Measurements from ENCODE around the gene CYS1.
"Not testable (repeated sequence)": the region's sequence is repeated elsewhere in the genome, so short reads cannot be mapped to it uniquely, and the experiment has no call there.

The CYS1 gene, protein sequence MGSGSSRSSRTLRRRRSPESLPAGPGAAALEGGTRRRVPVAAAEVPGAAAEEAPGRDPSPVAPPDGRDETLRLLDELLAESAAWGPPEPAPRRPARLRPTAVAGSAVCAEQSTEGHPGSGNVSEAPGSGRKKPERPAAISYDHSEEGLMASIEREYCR

DNA sequence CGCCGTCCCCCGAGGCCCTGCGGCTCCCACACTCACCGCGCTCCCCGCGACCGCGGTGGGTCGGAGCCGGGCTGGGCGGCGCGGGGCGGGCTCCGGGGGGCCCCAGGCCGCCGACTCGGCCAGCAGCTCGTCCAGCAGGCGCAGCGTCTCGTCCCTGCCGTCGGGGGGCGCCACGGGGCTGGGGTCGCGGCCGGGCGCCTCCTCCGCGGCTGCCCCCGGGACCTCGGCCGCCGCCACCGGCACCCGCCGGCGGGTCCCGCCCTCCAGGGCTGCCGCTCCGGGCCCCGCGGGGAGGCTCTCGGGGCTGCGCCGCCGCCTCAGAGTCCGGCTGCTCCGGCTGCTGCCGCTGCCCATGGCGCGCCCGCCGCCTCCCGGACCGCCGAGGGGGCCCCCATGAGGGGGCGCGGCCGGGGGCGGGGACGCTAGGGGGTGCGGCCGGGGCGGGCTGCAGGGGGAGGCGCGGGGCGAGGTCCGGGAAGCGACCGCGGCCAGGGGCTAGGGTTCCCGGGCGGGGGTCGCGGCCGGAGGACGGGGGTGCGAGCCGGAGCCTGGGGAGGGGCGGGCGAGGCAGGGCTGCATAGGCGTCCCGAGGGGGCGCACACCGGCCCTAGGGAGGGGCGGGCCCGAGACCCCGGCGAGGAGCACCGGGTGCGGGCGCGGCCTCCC lies at the start of gene CYS1:
CYS1 (minus strand) TSS at position 542 of the 666 bp plus-strand sequence; CDS start at position 354, 188 bp downstream.
- no peak for DNase-seq

DNA sequence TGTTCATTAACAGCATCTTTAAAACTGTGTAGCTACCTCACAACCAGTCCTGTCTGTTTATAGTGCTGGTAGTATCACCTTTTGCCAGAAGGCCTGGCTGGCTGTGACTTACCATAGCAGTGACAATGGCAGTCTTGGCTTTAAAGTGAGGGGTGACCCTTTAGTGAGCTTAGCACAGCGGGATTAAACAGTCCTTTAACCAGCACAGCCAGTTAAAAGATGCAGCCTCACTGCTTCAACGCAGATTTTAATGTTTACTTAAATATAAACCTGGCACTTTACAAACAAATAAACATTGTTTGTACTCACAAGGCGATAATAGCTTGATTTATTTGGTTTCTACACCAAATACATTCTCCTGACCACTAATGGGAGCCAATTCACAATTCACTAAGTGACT lies 49.3 kb upstream of the CYS1 start:
- DNase-seq: no peak

DNA sequence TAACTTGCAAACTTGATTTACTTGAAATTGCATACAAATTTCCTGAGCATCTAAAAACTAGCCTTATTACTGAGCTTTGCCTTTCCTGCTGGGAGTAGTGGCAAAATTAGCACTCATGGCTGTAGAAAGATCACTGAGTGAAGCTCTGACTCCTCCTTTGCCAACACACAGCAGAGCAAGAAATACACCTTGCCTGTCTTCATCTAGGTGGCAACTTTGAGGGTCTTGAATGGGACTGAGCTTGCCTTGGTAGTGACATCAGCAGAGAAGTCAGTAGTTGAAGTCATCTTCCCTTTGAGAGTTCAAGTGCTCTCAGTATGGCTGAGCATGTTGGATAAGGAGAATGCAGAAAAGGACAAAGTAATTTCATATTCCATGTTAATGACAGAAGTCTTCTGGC lies 48.2 kb upstream of the CYS1 start:
- no peak for DNase-seq

DNA sequence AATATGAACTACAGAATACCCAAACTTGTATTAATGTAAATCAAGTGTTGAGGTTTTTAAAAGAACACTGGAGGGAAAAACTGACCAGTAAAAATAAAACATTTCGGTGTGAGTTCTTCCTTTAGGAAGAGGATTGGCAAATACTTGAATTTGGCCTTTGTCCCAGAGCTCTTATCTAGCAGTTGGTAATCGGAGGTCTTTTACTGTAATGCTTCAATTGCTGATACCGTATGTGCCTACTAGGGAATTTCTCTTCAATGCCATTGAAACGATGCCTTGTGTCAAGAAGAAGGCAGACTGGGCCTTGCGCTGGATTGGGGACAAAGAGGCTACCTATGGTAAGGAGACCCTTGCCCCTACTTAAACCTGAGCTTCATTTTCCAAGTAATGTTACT lies 46.4 kb upstream of the CYS1 start:
- DNase-seq: no peak

DNA sequence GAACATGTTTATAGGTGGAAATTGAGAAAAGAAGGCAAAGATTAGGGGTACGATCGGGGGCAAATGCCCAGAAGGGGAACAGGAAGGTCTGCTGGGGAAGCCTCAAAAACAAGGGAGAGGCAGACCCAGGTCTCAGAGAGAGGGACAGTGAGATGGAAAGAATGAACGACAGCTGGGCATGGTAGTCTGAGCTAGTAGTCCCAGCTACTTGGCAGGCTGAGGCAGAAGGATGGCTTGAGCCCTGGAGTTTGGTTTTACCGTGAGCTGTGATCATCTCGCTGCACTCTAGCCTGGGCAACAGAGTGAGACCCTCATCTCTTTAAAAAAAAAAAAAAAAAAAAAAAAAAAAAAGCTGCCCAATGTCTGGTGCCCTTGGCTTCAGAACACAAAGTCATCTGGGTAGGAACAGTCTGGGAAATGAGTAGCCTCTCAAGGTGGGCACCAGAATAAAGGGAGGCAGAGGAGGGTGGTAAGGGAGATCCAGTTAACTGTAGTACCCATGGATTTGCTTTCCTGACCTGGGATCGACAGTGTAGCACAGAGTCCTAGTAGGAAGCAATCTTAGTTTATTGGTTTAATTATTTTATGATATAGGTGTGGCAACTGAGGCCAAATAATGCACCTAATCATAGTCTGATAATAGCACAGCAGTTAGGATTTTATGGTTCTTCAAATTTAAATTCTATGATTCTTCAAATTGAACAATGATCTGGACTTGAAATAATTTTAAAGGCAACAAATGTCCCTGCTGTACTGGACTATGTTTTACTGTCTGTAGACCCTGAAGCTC lies 45.8 kb upstream of the CYS1 start:
- DNase-seq: no peak

DNA sequence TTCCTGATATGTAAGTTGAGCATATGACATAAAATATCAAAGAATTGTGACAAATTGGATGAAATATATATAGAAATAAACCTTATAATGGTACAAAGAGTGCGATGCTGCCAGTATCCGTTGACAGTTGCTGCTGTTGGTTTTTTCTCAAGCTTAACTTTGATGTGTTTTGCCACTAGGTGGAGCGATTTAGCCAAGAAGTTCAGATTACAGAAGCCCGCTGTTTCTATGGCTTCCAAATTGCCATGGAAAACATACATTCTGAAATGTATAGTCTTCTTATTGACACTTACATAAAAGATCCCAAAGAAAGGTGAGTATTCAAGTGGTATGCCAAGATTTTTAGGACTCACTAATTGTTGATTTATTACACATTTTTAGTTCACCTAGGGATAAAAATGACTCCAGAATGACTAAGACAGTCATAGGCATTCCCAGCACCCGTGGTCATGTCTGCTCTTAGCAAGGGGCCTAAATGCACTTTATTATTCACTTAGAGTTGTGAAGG lies 44.4 kb upstream of the CYS1 start:
- peak; percentile 22 for DNase-seq

DNA sequence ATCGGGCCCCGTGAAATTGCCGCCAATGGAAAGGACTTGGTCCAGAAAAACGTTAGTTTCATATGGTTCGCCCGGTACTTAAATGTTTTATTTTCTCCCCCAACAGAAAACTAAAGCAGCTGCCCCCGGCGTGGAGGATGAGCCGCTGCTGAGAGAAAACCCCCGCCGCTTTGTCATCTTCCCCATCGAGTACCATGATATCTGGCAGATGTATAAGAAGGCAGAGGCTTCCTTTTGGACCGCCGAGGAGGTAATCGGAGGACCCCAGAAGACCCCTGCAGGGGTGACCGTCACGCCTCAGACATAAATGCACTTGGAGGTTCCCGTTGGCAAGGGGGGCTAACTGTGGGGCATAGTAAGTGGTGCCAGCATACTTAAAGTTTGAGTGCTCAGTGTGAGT lies 43.1 kb upstream of the CYS1 start:
- DNase-seq: no peak

DNA sequence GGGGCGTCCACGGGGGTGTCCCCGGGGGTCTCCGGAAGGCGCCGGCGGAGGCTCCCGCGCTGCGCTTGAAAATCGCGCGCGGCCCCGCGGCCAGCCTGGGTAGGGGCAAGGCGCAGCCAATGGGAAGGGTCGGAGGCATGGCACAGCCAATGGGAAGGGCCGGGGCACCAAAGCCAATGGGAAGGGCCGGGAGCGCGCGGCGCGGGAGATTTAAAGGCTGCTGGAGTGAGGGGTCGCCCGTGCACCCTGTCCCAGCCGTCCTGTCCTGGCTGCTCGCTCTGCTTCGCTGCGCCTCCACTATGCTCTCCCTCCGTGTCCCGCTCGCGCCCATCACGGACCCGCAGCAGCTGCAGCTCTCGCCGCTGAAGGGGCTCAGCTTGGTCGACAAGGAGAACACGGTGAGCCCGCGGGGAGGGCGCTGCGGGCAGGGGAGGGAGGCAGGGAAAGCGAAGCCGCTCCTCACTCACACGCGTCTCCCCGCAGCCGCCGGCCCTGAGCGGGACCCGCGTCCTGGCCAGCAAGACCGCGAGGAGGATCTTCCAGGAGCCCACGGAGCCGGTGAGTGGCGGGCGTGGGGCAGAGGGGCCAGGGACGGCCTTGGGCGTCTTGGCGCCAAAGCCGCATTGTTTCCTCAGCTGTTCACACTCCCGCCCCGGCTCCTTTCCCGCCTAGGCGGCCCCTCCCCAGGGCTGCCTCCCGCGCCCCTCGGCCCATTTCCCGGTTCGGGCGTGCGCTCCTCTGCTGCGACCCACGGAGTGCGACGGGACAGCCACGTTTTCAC lies 42.5 kb upstream of the CYS1 start, which contains the start of gene RRM2:
RRM2 (plus strand) TSS at position 240 of the 781 bp plus-strand sequence; CDS start at position 300, 60 bp downstream.
- DNase-seq: peak; percentile 90

DNA sequence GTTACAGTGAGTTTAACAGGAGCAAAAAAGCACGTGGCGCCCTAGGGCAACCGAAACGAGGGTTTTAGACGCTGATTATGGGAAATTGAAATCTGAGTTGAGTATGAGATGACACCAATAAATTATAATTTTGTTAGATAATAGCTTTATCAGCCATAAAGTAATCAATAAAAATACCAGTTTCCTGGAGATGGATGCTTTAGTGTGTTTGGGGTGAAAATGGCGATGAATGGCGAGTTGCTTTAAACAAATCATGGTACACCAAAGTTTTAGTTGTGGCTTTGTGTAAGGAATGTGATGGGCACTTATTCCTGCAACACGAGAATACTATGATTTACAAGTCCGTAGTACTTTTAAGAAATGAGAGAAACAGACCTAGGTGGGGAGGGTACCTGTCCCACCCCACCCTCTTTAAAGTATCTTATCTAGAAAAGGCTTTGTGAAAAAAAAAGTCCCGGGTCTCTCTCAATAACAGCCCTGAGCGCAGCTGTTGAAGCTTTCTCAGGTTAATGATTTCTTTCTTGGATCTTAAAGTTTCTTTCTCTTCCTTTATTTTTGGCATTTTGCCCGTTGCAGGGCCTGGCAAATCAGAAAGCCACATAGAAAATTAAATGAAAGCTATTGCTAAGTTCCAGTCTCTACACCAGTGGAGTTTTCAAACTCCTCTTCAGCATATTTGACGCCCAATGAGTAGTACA lies 40.8 kb upstream of the CYS1 start:
- DNase-seq: no peak

DNA sequence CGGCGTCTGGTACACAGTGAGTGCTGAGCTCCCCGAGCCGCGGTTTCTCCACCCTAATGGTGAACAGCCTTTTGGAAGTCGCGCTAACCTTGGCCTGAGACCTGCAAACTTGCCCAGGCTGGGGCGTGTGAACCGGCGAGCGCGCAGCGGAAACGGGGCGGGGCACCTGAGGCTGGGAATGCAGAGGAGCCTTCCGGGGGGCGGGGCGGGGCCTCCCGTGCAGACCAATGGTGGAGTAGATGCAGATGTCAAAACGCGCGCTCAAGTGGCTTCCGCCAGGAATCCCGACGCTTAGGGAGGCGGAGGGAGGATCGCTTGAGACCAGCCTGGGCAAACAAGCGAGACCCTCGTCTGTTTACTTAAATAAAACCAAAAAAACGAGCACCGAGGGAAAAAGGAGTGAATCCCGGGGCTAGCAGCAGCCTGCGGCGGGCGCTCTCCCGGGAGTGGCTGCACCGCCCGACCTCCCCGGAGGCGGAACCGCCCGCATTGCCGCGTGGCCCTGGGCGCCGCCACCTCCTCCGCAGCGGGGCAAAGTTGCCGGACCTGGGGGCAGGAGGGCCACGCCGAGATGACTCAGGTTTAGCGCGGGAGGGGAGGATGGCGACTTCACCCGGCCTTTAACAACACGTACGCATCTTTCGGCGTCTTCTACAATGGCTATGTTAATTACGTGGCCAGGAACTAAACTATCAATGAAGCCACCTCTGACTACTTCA lies 40.1 kb upstream of the CYS1 start:
- DNase-seq: peak; percentile 84

DNA sequence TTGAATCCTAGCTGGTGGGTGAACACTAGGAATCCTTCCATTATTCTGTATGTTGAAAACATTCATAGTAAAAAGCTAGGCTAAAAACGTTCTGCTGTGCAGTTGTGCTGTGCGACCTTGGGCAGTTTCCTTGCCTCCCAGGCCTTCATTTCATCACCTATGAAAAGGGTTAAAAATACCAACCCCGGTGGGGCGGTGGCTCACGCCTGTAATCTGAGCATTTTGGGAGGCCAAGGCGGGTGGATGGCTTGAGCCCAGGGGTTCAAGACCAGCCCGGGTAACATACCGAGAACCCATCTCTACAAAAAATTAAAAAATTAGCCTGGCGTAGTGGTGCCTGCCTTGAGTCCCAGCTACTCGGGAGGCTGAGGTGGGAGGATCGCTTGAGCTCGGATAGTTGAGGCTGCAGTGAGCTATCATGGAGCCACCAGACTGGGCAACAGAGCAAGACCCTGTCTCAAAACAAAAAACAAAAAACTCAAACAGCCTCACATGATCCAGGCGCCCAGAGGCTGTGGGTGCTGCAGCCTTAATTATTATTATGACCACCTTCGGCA lies 39.5 kb upstream of the CYS1 start:
- DNase-seq: no peak

DNA sequence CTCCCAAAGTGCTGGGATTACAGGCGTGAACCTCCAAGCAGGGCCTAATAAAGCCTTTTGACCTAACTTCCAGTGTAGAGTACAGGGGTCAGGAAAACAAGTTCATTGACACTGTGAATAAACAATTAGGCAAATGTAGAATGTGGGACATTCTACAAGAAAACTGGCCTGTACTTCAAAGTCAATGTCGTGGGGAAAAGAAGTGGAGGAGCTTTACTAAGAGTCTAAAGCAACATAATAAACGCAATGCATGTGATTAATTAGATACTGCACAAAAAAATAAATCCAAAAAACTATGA lies 38.8 kb upstream of the CYS1 start:
- no peak for DNase-seq

DNA sequence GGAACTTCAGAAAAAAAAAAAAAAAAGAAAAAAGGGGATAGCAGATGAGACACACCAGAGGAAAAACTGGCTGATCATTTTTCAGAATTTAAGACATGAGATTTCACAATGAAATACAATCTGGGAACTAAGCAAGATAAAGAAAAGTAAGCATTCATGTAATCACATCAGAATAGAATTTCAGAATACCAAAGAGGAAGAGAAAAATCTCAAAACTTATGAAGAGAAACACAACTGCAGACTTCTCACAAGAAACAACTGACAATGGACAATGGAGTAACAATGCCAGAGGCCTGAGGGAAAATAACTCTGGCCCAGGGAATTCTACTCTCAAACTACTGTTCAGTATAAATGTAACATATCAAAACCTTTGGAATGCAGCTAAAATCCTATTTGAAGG lies 29.1 kb upstream of the CYS1 start:
- DNase-seq: no peak

DNA sequence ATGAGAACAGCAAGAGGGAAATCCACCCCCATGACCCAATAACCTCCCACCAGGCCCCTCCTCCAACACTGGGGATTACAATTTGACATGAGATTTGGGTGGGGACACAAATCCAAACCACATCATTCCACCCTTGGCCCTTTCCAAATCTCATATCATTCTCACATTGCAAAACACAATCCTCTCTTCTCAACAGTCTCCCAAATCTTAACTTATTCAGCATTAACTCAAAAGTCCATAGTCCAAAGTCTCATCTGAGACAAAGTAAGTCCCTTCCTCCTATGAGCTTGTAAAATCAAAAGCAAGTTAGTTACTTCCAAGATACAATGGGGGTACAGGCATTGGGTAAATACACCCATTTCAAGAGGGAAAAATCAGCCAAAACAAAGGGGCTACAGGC lies 24.7 kb upstream of the CYS1 start:
- DNase-seq: not testable (repeated sequence)

DNA sequence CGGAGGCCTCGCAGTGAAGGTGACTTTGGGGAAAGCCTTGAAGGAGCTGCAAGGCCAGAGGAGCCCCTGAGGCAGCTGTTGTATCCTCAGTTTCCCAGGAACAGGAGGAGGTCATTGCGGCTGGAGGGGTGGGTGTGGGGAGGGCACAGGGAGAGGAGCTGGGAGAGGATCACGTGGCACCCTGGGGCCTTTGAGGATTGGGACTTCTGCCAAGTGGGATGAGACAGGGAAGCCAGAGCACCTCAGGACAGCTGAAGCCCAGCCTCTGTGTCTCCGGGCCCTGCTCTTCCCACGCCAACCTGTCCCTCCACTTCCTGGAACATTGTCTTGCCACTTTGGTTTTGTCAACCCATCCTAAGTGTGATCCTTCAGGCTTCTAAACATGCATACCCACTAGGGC lies 23.0 kb upstream of the CYS1 start:
- no peak for DNase-seq

DNA sequence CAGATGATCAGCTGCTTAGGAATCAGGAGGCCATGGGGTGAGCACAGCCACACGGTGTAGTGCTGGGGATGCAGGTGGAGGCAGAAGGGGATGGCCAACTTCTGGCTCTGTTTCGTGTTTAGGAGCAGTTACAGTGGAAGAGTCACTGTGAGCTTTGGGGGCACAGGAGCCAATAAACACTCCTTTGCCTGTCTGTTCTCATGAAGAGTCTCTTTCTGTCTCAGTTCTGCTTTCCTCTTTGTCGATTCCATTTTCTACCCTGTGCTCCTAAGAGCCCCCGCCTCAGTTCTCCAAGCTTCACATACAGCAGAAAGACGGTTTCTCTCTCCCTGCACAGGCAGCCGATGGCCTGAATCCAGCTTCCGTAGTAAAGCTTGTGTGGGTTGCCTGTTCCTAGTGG lies 21.3 kb upstream of the CYS1 start:
- no peak for DNase-seq

DNA sequence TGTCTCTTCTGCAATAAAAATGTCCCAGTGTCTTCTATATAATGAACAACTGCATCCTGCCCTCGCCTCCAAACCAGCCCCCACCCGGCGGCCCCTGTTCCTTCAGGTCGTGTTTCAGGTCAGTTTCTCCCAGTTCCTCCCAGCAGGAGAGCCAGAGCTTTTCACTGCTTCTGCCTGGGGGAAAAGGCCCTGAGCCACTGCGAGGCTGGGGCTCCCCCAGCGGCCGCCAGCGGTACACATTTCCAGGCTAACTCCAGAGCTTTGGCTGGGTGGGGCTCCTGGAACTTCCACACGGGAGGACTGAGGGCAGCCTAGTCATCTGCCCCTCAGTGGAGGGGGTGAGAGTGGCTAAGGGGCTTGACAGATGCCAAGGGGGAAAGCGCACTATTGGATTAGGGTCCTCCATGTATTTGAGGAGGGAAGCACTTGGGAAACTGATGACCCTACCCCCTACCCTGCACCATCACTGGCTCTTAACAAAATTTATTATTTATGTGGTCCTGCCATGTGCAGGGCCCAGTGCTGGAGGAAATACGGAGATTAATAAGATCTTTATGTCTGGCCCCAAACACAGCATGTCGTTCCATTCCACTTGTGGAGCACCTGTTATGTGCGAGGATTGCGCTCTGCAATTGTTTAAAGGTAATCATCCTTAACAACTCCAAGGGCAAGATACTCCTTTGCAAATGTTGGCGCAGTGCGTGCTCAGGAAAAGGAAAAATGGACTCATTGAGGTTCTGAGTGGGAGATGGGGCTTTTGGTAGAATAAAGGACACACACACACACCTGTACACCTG lies 17.3 kb upstream of the CYS1 start:
- DNase-seq: peak; percentile 25

DNA sequence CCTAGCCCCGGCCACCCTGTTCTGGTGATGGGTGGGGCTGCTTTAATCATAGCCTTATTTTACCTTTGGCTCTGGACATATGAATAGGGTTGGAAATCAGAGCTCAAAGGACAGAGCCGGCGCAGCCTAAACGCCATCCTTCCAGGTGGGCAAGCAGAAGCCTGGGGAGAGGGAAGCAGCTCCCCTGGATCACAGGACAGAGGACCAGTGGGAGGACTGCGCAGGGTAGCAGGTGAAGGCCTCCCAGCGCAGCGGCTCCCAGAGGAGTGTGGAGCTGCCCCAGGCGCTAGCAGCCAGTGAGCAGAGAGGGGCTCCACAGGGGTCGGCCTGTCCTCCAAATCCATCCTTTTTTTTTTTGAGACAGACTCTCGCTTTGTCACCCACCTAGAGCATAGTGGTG lies 16.4 kb upstream of the CYS1 start:
- DNase-seq: no peak

DNA sequence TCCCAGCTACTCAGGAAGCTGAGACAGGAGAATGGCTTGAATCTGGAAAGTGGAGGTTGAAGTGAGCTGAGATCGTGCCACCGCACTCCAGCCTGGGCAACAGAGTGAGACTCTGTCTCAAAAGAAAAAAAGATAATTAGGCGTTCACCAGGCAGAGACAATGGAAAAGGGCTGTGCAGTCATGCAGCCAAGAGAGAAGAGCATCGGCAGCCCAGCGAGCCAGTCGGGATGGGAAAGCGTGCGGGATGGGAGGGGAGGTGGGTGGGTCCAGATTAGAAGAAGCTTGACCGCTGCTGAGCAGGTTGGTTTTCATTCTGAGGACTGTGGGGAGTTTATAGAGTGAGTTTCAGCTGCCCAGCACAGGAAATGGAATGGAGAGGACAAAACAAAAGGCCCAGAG lies 15.0 kb upstream of the CYS1 start:
- DNase-seq: no peak

DNA sequence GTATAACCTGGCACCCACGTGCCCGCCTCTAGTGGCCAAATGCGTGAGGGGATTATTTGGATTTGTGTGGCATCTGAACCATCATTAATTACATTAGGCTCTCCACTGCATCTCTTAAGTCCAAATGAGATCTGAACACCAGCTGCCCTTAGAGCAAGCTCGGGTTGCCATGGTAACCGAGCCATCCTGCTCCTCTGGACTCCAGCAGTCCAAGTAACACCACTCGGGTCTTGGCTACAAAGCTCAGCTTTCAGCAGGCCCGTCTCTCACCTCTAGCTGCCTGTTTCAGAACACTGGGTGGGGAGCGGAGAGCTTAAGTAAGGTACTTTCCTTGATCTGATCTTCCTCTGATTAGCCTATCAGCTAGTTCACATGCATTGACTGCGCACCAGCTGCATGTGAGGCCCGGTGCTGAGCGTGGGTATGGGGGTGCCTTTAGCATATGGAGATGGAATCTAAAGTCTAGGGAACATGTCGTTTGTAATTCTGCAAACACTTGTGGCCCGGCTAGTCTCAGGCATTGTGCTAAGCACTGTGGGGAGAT lies 14.1 kb upstream of the CYS1 start:
- no peak for DNase-seq

DNA sequence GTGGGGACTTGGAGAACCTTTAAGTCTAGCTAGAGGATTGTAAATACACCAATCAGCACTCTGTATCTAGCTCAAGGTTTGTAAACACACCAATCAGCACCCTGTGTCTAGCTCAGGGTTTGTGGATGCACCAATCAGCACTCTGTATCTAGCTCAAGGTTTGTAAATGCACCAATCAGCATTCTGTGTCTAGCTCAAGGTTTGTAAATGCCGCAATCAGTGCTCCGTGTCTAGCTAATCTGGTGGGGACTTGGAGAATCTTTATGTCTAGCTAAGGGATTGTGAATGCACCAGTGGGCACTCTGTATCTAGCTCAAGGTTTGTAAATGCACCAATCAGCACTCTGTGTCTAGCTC lies 11.7 kb upstream of the CYS1 start:
- DNase-seq: not testable (repeated sequence)

Measured in CD4-positive, alpha-beta T cell treated with Interferon gamma for 1 hour (primary cell).